GM19025 (cell line): ENCODE results near the gene GALNT18.

Source experiments
- ATAC-seq: cut with Tn5 transposase; IDR thresholded peaks from one replicate; pipeline ENCODE4 v1.9.1; 2021; ENCODE audit warnings: mild to moderate bottlenecking, low read depth, moderate library complexity; ENCODE audit not compliant: unreplicated experiment

Gene GALNT18

GRCh38 chr11:11421509-11421908 is 200.3 kb downstream of the GALNT18 start:
- ATAC-seq, result no peak

DNA sequence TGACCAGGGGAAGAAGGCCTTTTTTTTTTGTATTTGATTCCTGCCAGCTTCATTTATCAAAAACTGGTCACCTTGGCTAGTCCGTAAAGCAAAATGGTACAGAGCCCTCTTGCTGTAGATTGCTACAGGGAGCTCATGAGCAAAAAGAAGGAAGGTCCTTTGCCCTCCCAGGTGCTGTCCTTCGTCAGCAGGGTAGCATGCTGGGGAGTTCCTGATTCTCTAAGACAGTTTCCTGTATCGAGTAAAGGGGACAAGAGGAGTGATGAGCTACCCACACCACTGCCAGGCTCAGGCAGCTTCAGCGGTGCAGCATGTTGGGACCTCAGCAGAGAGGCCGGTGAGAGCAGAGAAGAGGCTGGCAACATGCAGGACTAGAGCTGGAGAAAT is 200.9 kb downstream of the GALNT18 start:
- ATAC-seq, result no peak

- ATAC-seq, result no peak
These were observed 201.5 kb downstream of the GALNT18 start for GRCh38 chr11:11420191-11420898.

- no peak for ATAC-seq
These were observed 202.1 kb downstream of the GALNT18 start for GRCh38 chr11:11419747-11420146.

- ATAC-seq, result no peak
These were observed 204.9 kb downstream of the GALNT18 start for GRCh38 chr11:11416917-11417316.

GRCh38 chr11:11416502-11416901 is 205.3 kb downstream of the GALNT18 start:
- ATAC-seq, result no peak

GRCh38 chr11:11415901-11416300 is 205.9 kb downstream of the GALNT18 start:
- ATAC-seq, result no peak

GRCh38 chr11:11414996-11415395 is 206.8 kb downstream of the GALNT18 start:
- no peak for ATAC-seq

GRCh38 chr11:11413776-11414175 is 208.0 kb downstream of the GALNT18 start:
- no peak for ATAC-seq

- no peak for ATAC-seq
These were observed 210.3 kb downstream of the GALNT18 start for GRCh38 chr11:11411401-11411985.

- no peak for ATAC-seq
These were observed 211.9 kb downstream of the GALNT18 start for GRCh38 chr11:11409901-11410300.

DNA sequence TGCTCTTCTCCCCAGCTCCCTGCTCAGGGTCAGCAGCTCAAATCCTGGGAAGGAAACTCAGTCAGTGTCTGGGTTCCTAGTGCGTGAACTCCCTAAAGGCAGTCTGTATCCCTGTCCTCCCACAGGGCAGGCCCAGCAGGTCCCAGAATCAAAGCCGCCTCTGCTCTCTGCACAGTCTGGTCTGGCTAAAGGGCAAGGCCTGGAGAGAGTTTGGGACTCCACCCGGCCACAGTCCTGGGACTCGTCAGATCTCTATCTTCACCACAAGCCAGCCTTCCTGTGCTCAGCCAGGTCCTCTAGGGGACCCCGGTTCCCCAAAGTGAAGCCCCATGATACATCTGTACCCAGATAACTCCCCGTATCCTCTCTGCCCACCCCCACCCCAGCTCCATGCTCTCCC is 212.6 kb downstream of the GALNT18 start:
- ATAC-seq, result no peak

DNA sequence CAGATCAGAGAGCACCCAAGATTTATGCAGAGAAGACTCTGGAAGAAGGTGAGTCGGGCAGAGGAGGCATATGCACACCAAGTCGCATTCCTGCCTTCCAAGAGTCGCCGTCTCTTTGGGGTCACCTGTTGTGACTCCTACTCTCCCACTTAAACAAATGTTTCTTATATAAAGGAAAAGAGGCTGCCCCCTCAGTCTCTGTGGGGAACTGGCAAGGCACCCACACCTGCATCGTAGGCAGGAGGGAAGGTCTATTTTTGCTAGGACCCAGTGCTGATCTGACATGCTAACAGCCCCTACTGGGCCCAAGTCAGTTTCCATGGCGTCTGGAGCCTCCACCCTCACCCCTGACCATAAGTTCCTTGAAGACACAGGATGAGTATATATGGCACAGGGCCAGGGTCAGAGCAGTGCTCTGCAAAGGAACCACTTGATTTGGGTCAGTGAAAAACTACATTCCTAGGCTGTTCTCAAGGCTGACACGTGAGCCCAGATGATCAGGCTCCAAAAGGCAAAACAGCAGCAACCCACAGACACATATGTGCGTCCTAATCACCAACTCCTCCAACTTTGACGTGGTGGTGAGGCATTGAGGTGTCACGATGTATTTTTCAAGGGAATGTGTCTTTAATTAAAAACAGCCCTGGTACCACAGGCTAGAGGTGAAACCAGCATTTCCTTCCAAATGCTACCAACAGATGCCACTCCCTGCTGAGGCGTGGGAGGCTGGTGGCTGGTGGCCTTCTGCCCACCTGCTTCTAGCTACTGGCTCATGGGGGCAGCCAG is 213.2 kb downstream of the GALNT18 start:
- no peak for ATAC-seq

DNA sequence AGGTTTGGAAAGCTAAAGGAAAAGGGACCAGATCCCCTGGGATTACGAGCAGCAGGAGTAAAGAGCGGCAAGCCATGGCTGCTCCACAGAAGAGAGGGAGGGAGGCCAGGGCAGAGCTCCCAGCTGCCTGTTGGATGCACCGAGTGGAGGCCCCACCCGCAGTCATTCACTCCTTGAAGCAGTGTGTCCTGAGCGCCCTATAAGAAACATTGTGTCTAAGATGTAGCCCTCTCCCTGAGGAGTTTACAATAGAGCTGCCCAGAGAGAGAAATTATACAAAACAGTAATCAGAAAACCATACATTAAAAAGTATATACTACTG is 214.1 kb downstream of the GALNT18 start:
- no peak for ATAC-seq

- no peak for ATAC-seq
These were observed 214.6 kb downstream of the GALNT18 start for GRCh38 chr11:11407065-11407762.

GRCh38 chr11:11406652-11407051 is 215.2 kb downstream of the GALNT18 start:
- no peak for ATAC-seq

- ATAC-seq, result no peak
These were observed 217.8 kb downstream of the GALNT18 start for GRCh38 chr11:11403763-11404725.

- ATAC-seq, result no peak
These were observed 219.8 kb downstream of the GALNT18 start for GRCh38 chr11:11401960-11402535.

- no peak for ATAC-seq
These were observed 221.1 kb downstream of the GALNT18 start for GRCh38 chr11:11400635-11401232.
